ENCODE results near the gene IL36RN.
A peak's percentile ranks its signal among the peaks of the same experiment; 100 is the strongest.

IL36RN gene

DNA sequence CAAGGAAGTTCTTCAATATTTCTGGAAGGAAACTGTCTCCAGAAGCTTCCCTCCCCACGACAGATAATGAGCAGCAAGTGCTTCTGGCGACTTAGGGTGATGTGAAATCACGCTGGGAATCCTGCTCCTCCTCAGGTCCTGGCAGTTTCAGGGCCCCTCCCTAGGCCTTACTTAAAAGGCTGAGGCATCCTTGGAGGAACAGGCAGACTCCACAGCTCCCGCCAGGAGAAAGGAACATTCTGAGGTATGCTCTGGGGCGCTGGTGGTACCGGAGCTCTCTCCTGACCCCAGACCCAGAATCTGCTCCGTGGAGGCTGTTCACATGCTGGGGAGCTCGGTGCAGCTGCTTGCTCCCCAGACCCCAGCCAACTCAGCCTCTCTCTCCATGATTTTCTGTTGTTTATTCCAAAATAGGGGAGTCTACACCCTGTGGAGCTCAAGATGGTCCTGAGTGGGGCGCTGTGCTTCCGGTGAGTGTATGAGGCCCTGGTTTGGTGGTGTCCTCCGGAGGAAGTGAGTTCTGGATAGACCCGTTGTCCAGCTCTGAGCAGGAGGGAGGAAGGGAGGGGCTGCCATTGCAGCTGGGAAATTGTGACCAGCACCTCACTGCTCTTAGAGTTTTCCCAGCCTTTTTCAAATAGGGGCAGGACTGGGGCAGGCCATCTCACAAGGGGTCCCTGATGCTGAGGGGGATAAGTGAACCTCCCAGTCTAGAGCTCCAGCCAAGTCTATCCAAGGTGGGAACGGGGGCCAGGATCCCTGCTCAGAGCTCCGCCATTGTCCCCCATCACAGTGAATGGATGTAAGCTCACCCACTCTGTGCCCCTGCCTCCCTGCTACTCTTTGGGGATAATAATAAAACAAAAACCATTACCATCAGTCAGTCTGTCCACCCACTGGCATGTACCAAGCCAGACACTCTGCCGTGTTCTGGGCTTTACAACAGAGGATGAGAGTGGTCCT, at the start of gene IL36RN:
Gene IL36RN, plus strand, starts transcription at position 201 of the 963 bp plus-strand sequence. Its CDS starts 241 bp downstream, at position 442.
- DNase-seq (ENCODE audit: low read depth) = no peak

DNA sequence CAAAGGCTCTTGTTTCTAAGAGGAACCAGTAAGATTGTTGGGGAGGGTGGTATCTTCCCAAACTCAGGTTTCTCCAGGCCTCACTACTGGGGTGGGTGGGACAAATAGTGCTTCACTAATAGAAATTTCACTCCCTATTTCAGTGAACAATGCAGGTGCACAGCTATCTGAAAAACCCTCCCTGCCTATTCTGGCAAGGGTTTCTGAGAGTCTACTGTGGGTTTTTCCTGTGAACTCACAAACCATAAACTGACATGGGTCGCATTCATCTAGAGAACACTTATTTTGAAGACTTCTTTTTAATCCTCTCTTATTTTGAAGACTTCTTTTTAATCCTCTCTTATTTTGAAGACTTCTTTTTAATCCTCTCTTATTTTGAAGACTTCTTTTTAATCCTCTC, 49.4 kb upstream of the IL36RN start:
- DNase-seq (ENCODE audit: low read depth) = no peak

DNA sequence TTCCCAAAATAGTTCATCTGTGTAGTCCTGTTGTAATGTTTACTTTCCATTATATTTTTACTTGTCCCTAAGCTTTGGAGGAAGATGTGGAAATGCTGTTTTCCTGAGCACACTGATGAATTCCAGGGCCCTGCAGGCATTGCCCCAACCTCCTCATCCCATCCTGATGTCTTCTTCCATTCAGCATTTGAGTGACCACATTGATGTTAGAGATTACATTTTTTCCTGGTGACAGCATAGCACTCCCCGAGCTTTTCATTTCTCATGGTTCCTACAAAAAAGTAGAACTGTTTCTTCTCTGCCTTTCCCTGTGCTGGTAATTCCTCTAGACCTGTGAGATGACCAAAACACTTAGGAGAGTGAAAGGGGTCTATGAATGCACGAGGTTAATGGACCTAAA, 48.9 kb upstream of the IL36RN start:
- peak; percentile 14 for DNase-seq (ENCODE audit: low read depth)

DNA sequence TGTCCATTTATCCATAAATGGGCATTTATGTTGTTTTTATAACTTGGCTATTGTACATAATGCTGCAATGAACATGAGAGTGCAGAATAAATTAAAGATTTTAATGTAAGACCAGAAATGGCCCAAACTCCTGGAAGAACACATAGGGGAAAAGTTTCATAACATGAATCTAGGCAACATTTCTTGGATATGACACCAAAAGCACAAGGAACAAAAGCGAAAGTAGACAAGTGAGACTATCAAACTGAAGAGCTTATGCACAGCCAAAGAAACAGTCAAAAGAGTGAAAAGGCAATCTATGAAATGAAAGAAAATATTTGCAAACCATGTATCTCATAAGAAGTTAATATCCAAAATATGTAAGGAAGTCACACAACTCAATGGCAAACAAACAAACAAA, 47.9 kb upstream of the IL36RN start:
- no peak for DNase-seq (ENCODE audit: low read depth)

DNA sequence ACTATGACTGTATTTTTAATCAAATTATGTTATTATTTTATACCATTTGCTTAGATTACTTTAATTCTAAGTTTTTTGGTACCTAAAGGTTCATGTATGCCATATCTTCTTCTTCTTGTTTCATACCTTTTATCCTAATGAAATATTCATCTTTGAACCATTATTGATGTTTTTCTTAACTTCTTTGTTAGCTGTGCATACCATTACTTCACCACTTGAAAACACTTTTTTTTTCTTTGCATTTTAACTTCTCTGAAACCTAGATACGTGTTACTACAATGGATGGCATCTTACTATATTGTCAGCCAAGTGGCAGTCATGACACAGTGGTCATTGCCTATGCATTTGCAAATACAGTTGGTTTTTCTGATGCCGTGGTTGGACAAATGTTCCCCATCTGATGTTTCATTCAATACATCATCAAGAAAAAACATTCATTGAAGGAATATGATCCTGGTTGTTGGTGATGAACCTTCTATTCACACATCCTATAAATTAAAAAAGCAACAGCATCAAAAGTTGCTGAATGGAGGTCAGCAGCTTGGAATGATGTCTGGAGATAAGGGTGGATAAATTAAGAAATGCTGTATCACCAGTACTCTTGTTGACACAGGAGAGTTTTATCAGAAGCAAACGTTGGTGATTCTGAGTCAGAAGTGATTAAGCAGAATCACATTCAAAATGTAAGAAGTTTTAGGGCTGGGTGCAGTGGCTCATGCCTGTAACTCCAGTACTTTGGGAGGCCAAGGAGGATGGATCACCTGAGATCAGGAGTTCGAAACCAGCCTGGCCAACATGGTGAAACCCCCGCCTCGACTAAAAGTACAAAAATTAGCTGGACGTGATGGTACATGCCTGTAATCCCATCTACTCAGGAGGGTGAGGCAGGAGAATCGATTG, 46.3 kb upstream of the IL36RN start:
- DNase-seq (ENCODE audit: low read depth) = peak; percentile 20

DNA sequence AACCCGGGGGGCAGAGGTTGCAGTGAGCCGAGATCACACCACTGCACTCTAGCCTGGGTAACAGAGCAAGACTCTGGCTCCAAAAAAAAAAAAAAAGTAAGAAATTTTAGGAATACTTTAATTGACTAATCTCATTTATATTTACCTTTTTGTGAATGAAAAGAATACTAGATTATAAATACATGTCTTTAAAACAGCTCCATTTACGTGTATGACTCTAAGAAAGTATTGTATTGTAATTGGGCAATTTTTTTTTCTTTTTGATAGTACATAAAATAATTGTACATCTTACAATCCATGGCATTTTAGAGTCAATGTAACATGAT, 45.7 kb upstream of the IL36RN start:
- DNase-seq (ENCODE audit: low read depth) = no peak

DNA sequence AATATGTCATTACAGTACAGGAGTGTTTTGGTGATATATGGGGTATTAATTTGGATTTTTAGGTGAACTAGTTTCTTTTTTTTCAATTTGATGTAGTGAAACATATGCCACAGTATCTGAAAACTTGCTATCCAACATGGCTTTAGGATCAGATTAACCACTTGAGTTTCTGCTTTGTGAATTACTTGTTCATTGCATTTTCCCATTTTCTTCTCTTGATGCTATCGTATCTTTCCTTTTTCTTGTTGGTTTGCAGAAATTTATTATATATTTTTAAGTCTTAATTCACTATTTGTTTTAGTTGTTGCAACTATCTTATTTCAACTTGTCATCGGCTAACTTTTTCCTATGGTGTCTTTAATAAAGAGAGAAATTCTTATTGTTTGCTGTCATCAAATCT, 44.9 kb upstream of the IL36RN start:
- DNase-seq (ENCODE audit: low read depth) = no peak

DNA sequence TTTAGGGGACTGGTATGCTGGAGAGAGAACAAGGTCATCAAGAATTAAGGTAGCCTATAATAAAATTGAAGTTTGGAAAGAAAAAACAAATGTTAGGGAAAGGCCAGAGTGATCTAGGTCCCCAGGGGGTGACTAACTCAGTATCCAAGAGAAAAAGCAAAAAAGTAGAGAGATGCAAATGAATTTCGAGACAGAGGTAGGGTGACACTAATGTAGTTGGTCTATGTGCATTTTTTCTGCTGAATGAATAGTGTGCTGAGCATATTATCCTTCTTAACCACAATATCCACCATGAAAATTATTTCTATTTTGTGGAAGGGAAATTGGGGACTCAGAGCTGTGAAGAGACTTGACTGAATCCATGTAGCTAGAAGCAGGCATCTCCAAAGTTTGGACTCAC, 44.0 kb upstream of the IL36RN start:
- no peak for DNase-seq (ENCODE audit: low read depth)

DNA sequence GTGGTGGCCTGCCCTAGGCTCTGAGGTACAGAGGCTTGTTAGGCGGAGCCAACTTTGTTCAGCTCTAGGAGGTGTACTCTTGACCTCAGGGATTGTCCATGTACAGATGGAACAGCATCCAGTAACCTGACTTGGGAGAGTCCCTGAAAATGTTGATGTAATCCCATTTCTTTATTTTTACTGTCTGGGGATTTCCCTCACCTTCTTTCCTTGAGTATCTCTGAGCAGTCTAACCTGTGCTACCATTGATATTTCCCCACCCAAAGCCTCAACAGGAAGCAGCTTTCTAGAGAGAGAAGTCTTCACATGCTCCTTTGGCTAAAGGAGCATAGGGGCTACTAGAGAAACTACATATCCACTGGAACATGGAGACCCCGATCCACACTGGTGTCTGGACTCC, 43.3 kb upstream of the IL36RN start:
- no peak for DNase-seq (ENCODE audit: low read depth)

DNA sequence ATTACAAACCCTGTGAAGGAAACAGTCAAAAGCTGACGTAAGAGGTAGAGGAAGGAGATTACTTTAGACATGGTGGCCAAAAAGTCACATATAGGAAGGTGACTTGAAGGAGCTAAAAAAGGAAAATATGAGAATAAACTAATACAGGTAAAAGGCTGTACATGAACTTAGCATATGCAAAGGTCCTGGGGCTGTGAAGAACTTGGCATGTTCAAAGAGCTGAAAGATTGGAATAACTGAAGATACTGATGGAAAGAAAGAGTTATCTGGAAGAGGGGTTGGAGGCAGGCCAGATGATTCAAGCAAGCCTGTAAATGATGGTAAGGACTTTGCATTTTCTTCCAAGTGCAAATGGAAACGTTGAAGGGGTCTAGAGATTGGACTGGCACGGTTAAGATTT, 40.5 kb upstream of the IL36RN start:
- DNase-seq (ENCODE audit: low read depth) = no peak

DNA sequence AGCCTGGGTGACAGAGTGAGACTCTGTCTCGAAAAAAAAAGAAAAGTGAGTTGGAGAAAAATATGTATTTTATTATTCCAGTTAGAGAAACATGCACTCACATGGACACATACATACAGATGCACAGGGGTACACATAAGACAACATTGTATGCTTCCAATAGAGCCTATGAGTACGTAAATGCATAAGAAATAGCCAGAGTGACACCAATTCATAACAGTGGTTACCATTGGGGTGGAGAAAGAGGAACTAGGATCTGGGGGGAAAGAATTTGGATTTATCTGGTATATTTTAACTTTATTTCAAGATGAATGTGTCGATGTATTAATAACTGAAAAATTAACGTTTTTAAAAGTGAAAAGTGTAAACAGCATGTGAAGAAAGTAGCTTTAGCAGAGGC, 37.7 kb upstream of the IL36RN start:
- DNase-seq (ENCODE audit: low read depth) = no peak

DNA sequence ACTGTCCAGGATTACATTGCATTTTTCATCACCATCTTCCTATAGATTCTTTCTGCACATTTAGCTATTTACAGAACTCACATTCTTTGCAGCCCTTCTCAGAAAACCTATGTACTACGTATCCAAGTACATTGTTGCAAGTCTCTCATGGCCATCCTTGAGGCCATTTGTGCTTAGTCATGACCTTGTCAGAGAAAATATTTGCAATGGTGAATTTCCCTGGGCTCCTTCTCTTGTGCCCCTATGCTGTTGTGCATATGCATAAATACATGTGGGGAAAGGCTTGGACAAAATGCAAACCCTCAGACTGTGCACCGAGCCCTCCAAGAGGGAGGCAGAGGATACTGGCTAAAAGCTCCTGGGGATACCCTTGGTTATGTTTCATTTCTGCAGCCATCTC, 34.2 kb upstream of the IL36RN start:
- DNase-seq (ENCODE audit: low read depth) = no peak

DNA sequence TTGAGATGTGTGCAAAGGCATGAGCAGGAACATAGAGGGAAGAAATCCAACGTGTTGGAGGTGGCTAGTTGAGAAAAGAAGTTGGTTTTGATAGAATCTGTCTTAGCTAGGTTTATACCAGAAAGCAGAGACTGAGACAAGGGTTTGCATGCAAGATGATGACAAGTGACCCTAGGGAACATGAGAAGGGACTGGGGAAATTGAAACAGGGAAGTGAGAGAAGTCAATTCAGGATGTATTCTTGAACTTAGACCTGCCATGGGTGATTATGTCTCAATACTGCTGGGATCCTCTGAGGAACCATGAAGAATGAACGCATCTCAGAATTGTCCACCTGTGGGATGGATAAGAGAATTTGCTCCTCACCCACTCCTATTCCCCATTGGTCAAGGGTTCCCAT, 33.3 kb upstream of the IL36RN start:
- DNase-seq (ENCODE audit: low read depth) = no peak

DNA sequence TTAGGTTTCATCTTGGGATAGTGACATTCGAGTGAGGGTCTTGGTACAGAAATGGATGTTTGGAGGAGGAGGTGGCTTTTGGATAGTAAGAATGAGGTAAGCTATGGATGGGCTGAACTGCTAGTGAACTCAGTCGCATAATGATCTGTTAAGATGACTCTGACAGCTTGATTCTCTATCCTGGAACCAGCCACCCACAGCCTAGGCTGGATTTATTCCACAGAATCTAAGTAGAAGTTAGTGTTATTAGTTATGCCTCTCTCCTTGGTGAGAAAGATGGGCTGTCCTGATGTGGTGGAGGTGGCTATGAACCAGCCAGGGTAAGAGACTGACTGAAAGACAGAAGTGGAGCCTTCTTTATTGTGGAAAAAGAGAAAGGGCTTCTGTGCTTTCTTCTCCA, 31.3 kb upstream of the IL36RN start:
- DNase-seq (ENCODE audit: low read depth) = no peak

DNA sequence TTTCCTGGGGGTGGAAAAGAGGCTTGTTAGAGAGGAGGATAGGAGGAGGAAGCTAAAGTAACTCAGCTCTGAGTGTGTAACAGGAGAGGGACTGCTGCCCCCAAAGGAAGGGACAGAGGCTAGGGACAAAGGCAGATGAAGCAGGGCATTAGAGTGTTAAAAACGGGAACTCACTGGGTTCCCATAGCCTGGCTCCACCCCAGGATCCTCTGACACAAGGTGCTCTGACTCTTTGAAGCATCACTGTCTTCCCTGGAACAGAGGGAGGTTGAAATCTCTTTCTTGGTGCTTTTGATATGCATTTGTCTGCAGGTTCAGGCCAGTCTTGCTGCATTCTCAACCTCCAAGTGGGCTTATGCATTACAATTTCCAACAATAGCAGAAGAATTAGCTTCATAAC, 30.9 kb upstream of the IL36RN start:
- DNase-seq (ENCODE audit: low read depth) = no peak

DNA sequence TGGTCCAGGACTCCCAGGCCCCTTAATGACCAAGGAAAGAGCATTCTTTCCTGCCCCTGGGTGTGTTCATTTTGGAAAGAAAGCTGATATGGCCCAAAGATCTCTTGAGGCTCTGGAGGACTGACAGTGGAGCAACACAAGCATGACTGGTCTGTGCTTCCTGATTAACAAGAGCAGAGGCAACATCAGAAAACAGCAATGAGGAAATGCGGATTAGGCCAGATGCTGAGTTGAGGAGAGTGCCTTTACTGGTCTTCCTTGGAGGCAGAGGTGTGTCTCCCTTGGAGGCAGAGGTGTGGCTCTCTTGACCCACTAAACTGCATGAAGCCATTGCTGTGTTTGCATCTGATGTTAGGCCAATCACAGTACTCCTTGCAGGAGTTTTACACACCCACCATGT, 26.3 kb upstream of the IL36RN start:
- DNase-seq (ENCODE audit: low read depth) = no peak

DNA sequence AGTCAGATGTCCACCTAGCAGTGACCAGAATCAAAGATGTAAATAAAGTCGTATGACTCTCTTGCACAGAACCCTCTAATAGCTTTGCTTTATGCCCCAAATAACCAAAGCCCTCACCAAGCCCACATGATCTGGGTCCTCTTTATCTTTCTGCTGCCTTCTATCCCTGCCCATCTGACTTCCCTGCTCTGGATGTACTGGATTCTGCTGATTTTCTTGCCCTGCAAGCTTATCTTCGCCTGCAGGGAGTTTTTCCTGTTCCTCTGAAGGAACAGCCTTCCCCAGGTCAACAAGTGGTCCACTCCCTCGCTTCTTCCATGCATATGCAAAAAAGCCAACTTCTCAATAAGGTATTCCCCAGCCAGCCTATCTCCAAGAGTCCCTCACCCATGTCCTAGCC, 25.0 kb upstream of the IL36RN start:
- DNase-seq (ENCODE audit: low read depth) = no peak

DNA sequence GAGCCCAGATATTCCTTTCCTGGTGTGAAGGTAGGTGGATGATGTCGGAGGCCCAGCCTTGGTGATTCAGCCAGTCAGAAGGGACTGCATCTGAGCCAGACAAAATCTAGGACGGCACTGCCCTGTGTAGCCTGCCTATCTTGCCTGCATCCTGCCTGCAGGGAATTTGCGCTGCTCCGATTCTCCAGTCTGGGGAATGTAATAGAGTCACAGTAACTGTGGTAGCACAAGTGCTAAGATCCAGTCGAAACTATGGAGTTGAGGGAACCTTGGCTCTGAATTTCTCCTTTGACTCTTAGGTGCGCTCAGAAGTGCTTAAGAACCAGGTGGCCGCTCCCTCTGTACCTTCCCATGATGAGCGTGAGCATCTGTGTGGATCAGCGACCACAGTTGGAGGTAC, 22.2 kb upstream of the IL36RN start:
- no peak for DNase-seq (ENCODE audit: low read depth)

DNA sequence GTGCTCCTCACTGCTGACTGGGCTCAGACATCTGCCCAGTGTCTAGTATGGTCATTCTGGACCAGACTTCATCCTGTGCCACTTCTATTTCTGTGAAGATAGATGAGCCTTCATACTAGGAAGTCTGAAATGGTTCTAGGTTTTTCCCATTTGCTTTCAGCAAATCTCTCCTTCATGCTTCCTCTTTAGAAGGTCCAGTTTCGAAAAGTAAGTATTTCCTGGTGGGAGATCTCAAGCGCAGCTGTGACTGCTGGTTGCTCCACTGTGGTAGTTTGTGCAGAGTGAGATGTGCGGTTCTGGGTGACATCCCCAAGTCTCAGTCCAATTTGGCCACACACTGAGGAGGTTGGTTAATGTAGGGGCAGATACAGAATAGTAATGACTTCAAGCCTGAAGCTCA, 20.7 kb upstream of the IL36RN start:
- DNase-seq (ENCODE audit: low read depth) = no peak

DNA sequence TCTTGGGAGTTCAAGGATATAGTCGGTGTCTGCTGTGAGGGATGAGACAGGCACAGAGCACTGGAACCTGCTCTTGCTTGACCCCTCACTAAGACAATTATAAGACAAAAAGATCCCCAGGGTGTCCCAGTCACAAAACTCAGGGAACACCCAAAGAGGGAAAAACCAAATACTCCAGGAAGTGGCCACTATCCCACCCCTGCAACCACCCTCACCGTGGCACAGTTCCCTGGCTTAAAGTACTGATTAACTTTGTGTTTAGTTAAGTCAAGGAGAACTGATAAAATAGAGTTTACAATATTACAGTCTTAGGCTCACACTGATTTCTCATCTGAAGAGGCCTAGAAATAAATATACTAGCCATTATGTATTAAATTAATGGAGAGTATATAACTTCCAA, 19.8 kb upstream of the IL36RN start:
- no peak for DNase-seq (ENCODE audit: low read depth)

DNA sequence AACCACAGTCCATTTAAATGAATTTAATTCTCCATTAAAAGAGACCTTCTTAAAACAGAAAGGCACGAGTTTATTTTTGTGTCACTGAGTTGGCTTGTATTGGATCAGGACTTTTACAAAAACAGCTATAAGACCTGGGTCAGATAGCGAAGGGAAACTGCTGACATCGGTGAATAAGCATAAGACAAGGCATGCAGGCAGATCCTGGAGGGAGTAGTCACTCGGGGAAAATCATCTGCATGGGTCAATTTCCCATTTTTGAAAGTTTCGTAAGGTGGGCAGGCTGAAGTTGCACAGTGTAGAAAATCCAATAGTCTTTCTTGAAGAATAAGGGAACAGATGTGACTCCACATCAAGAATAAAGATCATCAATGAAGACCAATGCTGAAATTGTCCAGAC, 19.3 kb upstream of the IL36RN start:
- DNase-seq (ENCODE audit: low read depth) = no peak

DNA sequence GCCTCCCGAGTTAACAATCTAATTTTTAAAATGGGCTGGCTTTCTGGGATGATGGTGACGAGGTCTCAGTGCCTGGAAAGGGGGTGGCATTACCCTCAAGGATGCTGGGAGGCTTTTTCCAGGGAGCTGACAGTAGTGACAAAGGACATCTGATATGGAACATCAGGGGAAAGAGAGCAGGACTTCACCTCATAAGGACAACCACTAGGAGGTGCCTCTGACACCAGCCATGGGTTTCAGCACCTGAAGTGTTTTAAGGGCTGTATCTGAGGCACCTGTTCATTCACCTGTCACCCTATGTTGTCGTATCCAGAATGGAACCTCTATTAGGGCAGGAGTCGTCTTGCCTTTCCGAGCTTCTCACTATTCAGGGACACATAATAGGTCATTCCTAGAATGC, 17.1 kb upstream of the IL36RN start:
- no peak for DNase-seq (ENCODE audit: low read depth)

DNA sequence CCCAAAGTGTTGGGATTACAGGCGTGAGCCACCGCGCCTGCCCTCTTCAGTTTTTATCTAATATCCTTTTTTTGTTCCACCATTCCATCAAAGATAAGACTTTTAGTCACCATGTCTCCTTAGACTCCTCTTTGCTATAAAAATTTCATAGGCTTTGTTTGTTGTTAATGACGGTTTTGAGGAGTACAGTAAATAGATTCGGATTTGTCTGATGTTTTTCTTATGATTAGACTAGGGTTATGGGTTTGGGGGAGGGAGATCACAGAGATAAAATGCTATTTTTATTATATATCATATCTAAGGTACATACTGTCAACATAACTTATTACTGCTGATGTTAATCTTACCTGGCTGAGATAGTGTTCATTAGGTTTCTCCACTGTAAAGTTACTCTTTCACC, 12.5 kb upstream of the IL36RN start:
- DNase-seq (ENCODE audit: low read depth) = no peak

Data from stromal cell of bone marrow (primary cell).